ENCODE data around the gene CACNB2.

DNA sequence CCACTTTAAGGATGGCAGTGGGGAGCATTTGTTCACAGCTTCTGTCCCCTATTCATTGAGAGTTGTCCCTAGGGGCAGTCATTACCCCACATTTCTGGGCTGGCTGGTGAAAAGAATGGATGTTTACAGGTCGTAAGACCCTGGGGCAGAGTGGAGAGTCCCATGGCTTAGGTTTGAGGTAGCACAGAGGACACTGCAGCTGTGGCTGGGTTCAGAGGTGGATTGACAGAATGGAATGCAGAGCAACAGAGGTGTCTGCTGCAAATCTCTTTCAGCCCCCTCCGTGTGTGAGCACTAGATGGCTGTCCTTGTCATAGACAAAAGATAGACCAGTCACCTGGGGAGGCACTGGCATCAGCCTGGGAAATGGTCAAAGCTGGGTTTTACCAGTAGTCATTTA is 141.9 kb downstream of the CACNB2 start:
- TF ChIP-seq CTCF (IDR thresholded peaks at IDR 0.05) (no peak), POLR2A (IDR thresholded peaks at IDR 0.05) (no peak), POLR2AphosphoS5 (IDR thresholded peaks at IDR 0.05) (no peak)

Data from gastroesophageal sphincter (tissue), 3 donors.